H1 (cell line): ENCODE results near the gene MMP17. TPM values are rescaled to one million over a fixed set of nuclear protein-coding genes. Genes with fewer than 3 reads are reported as not detected.

Experiments used
- CTCF ChIA-PET: fragments of 300-600 bp; sonication (Branson Sonifier 250); formaldehyde crosslinking; loops from one replicate; lab custom pipeline; 2021; ENCODE audit not compliant: partially characterized antibody; lab: Charles Lee
- POLR2A ChIA-PET: fragments of 300-600 bp; sonication (Branson Sonifier 250); formaldehyde crosslinking; loops from one replicate; lab custom pipeline; 2021; ENCODE audit warnings: inconsistent platforms; ENCODE audit not compliant: partially characterized antibody; lab: Charles Lee
- DNase-seq, 2 experiments: peaks; one replicate each; pipeline versions ENCODE4 v3.0.0 to v3.0.0-alpha.2; 2010 to 2022; ENCODE audit warnings: low spot score in 2 of 2, low read depth in 1 of 2, mixed read lengths in 1 of 2
- FAIRE-seq: peaks from 2 replicates; lab custom pipeline; 2011; peaks lifted over from hg19 to GRCh38; lab: Jason Lieb, UNC
- H2AFZ ChIP-seq: 2 replicates; pipeline ENCODE4 v1.8.1; 2012; ENCODE audit warnings: low read length, inconsistent platforms
- H2AK5ac ChIP-seq: 2 replicates; pipeline ENCODE4 v1.6.1; 2013; ENCODE audit warnings: low read depth, low read length
- H2BK120ac ChIP-seq: replicated peaks from 2 replicates; pipeline ENCODE3; 2013; ENCODE audit warnings: low read depth, low read length, inconsistent platforms
- H2BK12ac ChIP-seq: 2 replicates; pipeline ENCODE4 v1.6.1; 2013; ENCODE audit warnings: low read depth, low read length
- H2BK15ac ChIP-seq: 2 replicates; pipeline ENCODE4 v1.6.1; 2013; ENCODE audit warnings: low read length
- H2BK20ac ChIP-seq: 2 replicates; pipeline ENCODE4 v1.6.1; 2013; ENCODE audit warnings: low read length
- H2BK5ac ChIP-seq: 2 replicates; pipeline ENCODE4 v1.6.1; 2013; ENCODE audit warnings: low read depth, low read length
- H3K14ac ChIP-seq: 2 replicates; pipeline ENCODE4 v1.6.1; 2013; ENCODE audit warnings: inconsistent platforms; ENCODE audit not compliant: insufficient read length
- H3K18ac ChIP-seq: 2 replicates; pipeline ENCODE4 v1.6.1; 2013; ENCODE audit warnings: low read length; ENCODE audit errors: extremely low read depth
- H3K23ac ChIP-seq: 2 replicates; pipeline ENCODE4 v1.6.1; 2013; ENCODE audit warnings: inconsistent platforms; ENCODE audit not compliant: insufficient read length
- H3K23me2 ChIP-seq: 2 replicates; pipeline ENCODE4 v1.6.1; 2013; ENCODE audit warnings: low read depth, low read length
- H3K27ac ChIP-seq: 2 replicates; pipeline ENCODE4 v1.6.1; 2011; ENCODE audit warnings: low read depth, low read length, inconsistent platforms
- H3K27me3 ChIP-seq, 4 experiments: replicated peaks in 1 of 4; 1 replicate in 1 of 4; 2 replicates in 3 of 4; pipeline versions ENCODE4 v1.6.1 to v1.8.1; 2011 to 2013; ENCODE audit warnings: low read length in 3 of 4, mild to moderate bottlenecking in 3 of 4, inconsistent platforms in 2 of 4, mixed read lengths in 2 of 4, moderate library complexity in 1 of 4; ENCODE audit not compliant: control insufficient read depth in 3 of 4, insufficient read depth in 3 of 4; ENCODE audit errors: extremely low read depth in 1 of 4
- H3K36me3 ChIP-seq, 4 experiments: 2 replicates each; pipeline versions ENCODE4 v1.6.1 to v1.8.1; 2011 to 2013; ENCODE audit warnings: mild to moderate bottlenecking in 4 of 4, low read length in 3 of 4, moderate library complexity in 2 of 4, control low read depth in 1 of 4, inconsistent platforms in 1 of 4; ENCODE audit not compliant: insufficient read depth in 4 of 4, control insufficient read depth in 2 of 4
- H3K4ac ChIP-seq: replicated peaks from 2 replicates; pipeline ENCODE3; 2013; ENCODE audit warnings: low read length, low read depth, mixed read lengths, inconsistent platforms; ENCODE audit not compliant: insufficient read length
- H3K4me1 ChIP-seq, 4 experiments: replicated peaks in 1 of 4; 1 replicate in 1 of 4; 2 replicates in 3 of 4; pipeline versions ENCODE4 v1.6.1 to v1.8.1; 2011 to 2013; ENCODE audit warnings: low read length in 3 of 4, inconsistent platforms in 2 of 4, mixed read lengths in 1 of 4; ENCODE audit not compliant: insufficient read depth in 4 of 4, control insufficient read depth in 3 of 4
- H3K4me2 ChIP-seq, 2 experiments: 2 replicates each; pipeline versions ENCODE4 v1.6.1 to v1.8.1; 2011 to 2013; ENCODE audit warnings: low read depth in 2 of 2, low read length in 2 of 2, control low read depth in 1 of 2, inconsistent platforms in 1 of 2, mild to moderate bottlenecking in 1 of 2; ENCODE audit not compliant: insufficient read depth in 1 of 2
- H3K4me3 ChIP-seq, 4 experiments: fragments of 200-600, 300-600 bp in 1 of 4; sonication (generic), shearing (Covaris generic), sonication (Bioruptor Twin) in 1 of 4; 2 replicates each; pipeline versions ENCODE4 v1.5.1 to v1.8.1; 2011 to 2016; ENCODE audit warnings: low read length in 4 of 4, low read depth in 3 of 4, control low read depth in 2 of 4, inconsistent platforms in 2 of 4, mild to moderate bottlenecking in 2 of 4, mixed read lengths in 1 of 4, moderate library complexity in 1 of 4; ENCODE audit not compliant: insufficient read depth in 2 of 4; ENCODE audit errors: extremely low read depth in 1 of 4
- H3K56ac ChIP-seq: replicated peaks from 2 replicates; pipeline ENCODE3; 2013; ENCODE audit warnings: low read depth, mild to moderate bottlenecking, mixed read lengths, low read length, inconsistent platforms; ENCODE audit not compliant: insufficient read length
- H3K79me1 ChIP-seq: 2 replicates; pipeline ENCODE4 v1.6.1; 2013; ENCODE audit warnings: low read depth, low read length, control low read depth
- H3K79me2 ChIP-seq, 2 experiments: 2 replicates each; pipeline versions ENCODE4 v1.6.1 to v1.8.1; 2012 to 2013; ENCODE audit warnings: low read length in 2 of 2, mild to moderate bottlenecking in 2 of 2, inconsistent platforms in 1 of 2; ENCODE audit not compliant: insufficient read depth in 2 of 2, control insufficient read depth in 1 of 2
- H3K9ac ChIP-seq, 4 experiments: replicated peaks in 1 of 4; 1 replicate in 1 of 4; 2 replicates in 3 of 4; pipeline versions ENCODE4 v1.6.1 to v1.8.1; 2011 to 2013; ENCODE audit warnings: low read depth in 3 of 4, low read length in 3 of 4, control low read depth in 2 of 4, mild to moderate bottlenecking in 2 of 4, moderate library complexity in 2 of 4, inconsistent platforms in 1 of 4; ENCODE audit errors: extremely low read depth in 1 of 4
- H3K9me3 ChIP-seq, 2 experiments: 2 replicates each; pipeline versions ENCODE4 v1.6.1 to v1.8.1; 2012 to 2013; ENCODE audit warnings: mild to moderate bottlenecking in 2 of 2, moderate library complexity in 2 of 2, control low read depth in 1 of 2, inconsistent platforms in 1 of 2, low read depth in 1 of 2, low read length in 1 of 2, mixed read lengths in 1 of 2; ENCODE audit not compliant: insufficient read depth in 2 of 2
- H4K20me1 ChIP-seq, 2 experiments: replicated peaks in 1 of 2; 2 replicates each; pipeline versions ENCODE3 to v1.8.1; 2011 to 2013; ENCODE audit warnings: inconsistent platforms in 2 of 2, low read length in 2 of 2, mild to moderate bottlenecking in 1 of 2; ENCODE audit not compliant: insufficient read depth in 2 of 2, control insufficient read depth in 1 of 2
- H4K5ac ChIP-seq: 2 replicates; pipeline ENCODE4 v1.6.1; 2013; ENCODE audit warnings: low read length, low read depth, mixed read lengths, inconsistent platforms; ENCODE audit not compliant: insufficient read length
- H4K8ac ChIP-seq: 2 replicates; pipeline ENCODE4 v1.8.0; 2013; ENCODE audit warnings: mild to moderate bottlenecking, moderate library complexity, low read length, inconsistent platforms; ENCODE audit not compliant: insufficient read depth; ENCODE audit errors: extremely low read depth
- H4K91ac ChIP-seq: replicated peaks from 2 replicates; pipeline ENCODE3; 2013; ENCODE audit warnings: low read length, mixed read lengths, inconsistent platforms; ENCODE audit not compliant: insufficient read length
- BRCA1 ChIP-seq: IDR thresholded peaks from 2 replicates; pipeline ENCODE4 v1.6.1; 2012; ENCODE audit warnings: low read depth, low read length, improper control_type of control experiment
- CTCF ChIP-seq, 3 experiments: IDR thresholded peaks; 1 replicate in 2 of 3; 2 replicates in 1 of 3; pipeline versions ENCODE4 v1.5.1 to v1.6.1; 2011; ENCODE audit warnings: low read length in 3 of 3, mild to moderate bottlenecking in 3 of 3, inconsistent platforms in 2 of 3, low read depth in 1 of 3, moderate library complexity in 1 of 3; ENCODE audit not compliant: insufficient read depth in 1 of 3; ENCODE audit errors: control extremely low read depth in 1 of 3
- EZH2 ChIP-seq: fragments of 200-600 bp; sonication (generic); IDR thresholded peaks from 2 replicates; pipeline ENCODE4 v1.7.1; 2012; ENCODE audit warnings: low read depth, mild to moderate bottlenecking, moderate library complexity, low read length, inconsistent platforms; ENCODE audit not compliant: severe bottlenecking
- FOSL1 ChIP-seq: IDR thresholded peaks from 2 replicates; pipeline ENCODE4 v1.6.1; 2011; ENCODE audit warnings: mild to moderate bottlenecking, low read depth, low read length, moderate library complexity; ENCODE audit not compliant: insufficient read depth
- KDM4A ChIP-seq: IDR thresholded peaks from one replicate; pipeline ENCODE4 v1.7.1; 2012; ENCODE audit warnings: low read depth, mild to moderate bottlenecking, moderate library complexity, low read length, inconsistent platforms; ENCODE audit not compliant: severe bottlenecking
- NRF1 ChIP-seq: IDR thresholded peaks from 2 replicates; pipeline ENCODE4 v1.6.1; 2011; ENCODE audit warnings: mild to moderate bottlenecking, low read depth, low read length, improper control_type of control experiment
- PHF8 ChIP-seq: fragments of 200-600 bp; sonication (generic); conservative IDR thresholded peaks from 2 replicates; pipeline ENCODE4 v1.7.1; 2012; ENCODE audit warnings: low read depth, mild to moderate bottlenecking, inconsistent platforms, low read length, moderate library complexity
- POLR2AphosphoS5 ChIP-seq: IDR thresholded peaks from 2 replicates; pipeline ENCODE4 v1.6.1; 2011; ENCODE audit warnings: low read depth, low read length
- SP2 ChIP-seq: IDR thresholded peaks from 2 replicates; pipeline ENCODE4 v1.6.1; 2012; ENCODE audit warnings: mild to moderate bottlenecking, low read length, inconsistent platforms
- TAF1 ChIP-seq: IDR thresholded peaks from 2 replicates; pipeline ENCODE4 v1.6.1; 2011; ENCODE audit warnings: mild to moderate bottlenecking, low read depth, low read length
- TAF7 ChIP-seq: optimal IDR thresholded peaks from 2 replicates; pipeline ENCODE3; 2011; ENCODE audit warnings: low read depth, mild to moderate bottlenecking, inconsistent platforms, low read length, moderate library complexity, borderline replicate concordance
- WGBS, 2 experiments: shearing (Covaris generic) in 1 of 2; methylation state at CpG; one replicate each; pipeline versions ENCODE4 v1.1.6 to v1.1.7; 2013 to 2015; ENCODE audit warnings: low lambda C conversion rate in 2 of 2, mixed read lengths in 2 of 2, inconsistent platforms in 1 of 2, low coverage in 1 of 2, missing lambda C conversion rate in 1 of 2; ENCODE audit not compliant: insufficient replicate concordance in 2 of 2, insufficient coverage in 1 of 2, insufficient read length in 1 of 2; ENCODE audit errors: extremely low coverage in 1 of 2, missing lambda C conversion rate in 1 of 2; 5-methylcytosine and 5-hydroxymethylcytosine counted together
- polyA plus RNA-seq, 7 experiments: library from polyadenylated mRNA; depleted of rRNA in 3 of 7; stranded (reverse) in 5 of 7; unstranded in 2 of 7; fragments of >200 nt in 5 of 7; fragments of 200-250 nt in 2 of 7; gene quantifications; 1 replicate in 5 of 7; 2 replicates in 1 of 7; 4 replicates in 1 of 7; pipeline versions ENCODE4 v1.2.1 to v1.2.3, GENCODE V29; 2011 to 2013; ENCODE audit warnings: missing spikeins in 2 of 7, mixed read lengths in 2 of 7
- total RNA-seq: library from RNA; stranded (reverse); fragmentation: NEBNext Ultra II Directional; extraction: Animal tissue kit (Norgen Biotek cat#: 25700); gene quantifications from 2 replicates; pipeline ENCODE4 v1.2.1, GENCODE V29; 2021

The MMP17 gene
- total and polyA plus RNA-seq, 2 of the 8 experiments (the other 6 are each of a cell fraction or from before 2014, with no cell fraction given) = 41.3 to 53.8 TPM

- WGBS, 2 experiments = 97% methylated on average over 11 of the region's 11 CpGs; no CpG with 5 or more reads in 1 of the 2 experiments
- Histone ChIP-seq H3K36me3 (peaks cover 2 to 25% (median 16%) of the 10 kb centered on the region in 4 experiments; a peak in 7 of 8 replicates), H3K27me3 (no peaks in the 10 kb centered on the region), H4K8ac (no peak overlapping the region), H3K9me3 (no peaks in the 10 kb centered on the region), H2BK5ac (no peak overlapping the region), H3K56ac (no peak overlapping the region), H2AFZ (no peak overlapping the region), H3K79me2 (no peaks in the 10 kb centered on the region), H2BK15ac (no peak overlapping the region), H3K4me2 (no peak overlapping the region), H3K4me1 (peaks cover 8 to 20% (median 12%) of the 10 kb centered on the region in 4 experiments), H3K18ac (no peak overlapping the region), H4K5ac (no peak overlapping the region), H3K4me3 (no peak overlapping the region), H3K23me2 (no peaks in the 10 kb centered on the region), H3K27ac (no peak overlapping the region), H3K79me1 (no peaks in the 10 kb centered on the region), H3K9ac (no peak overlapping the region), H3K4ac (no peak overlapping the region), H2BK20ac (no peak overlapping the region), H3K23ac (no peak overlapping the region), H2AK5ac (no peak overlapping the region), H4K91ac (no peak overlapping the region), H2BK12ac (no peak overlapping the region), H2BK120ac (no peak overlapping the region), H4K20me1 (peaks cover 0 to 3% of the 10 kb centered on the region in 2 experiments), H3K14ac (no peak overlapping the region)
- ChIA-PET POLR2A (interaction anchor here (2.1 kb wide), 1 partner anchor 14 kb away, joined by 5 read pairs; no protein-coding TSS in a partner anchor), CTCF (interaction anchor here (1.4 to 1.7 kb wide), 3 partner anchors 9 to 45 kb away, joined by 3 to 4 read pairs (median 3); no protein-coding TSS in a partner anchor)
- no peak for DNase-seq
- FAIRE-seq = no peak
- TF ChIP-seq EZH2 = no peak
- TF ChIP-seq TAF1 = no peak
- no peak for TF ChIP-seq FOSL1
- TF ChIP-seq PHF8 = no peak
- TF ChIP-seq CTCF (IDR thresholded peaks at IDR 0.05; ENCODE audit: control extremely low read depth in 1 of 3, insufficient read depth in 1 of 3, low read depth in 1 of 3, low read length in 3 of 3) = no peak
- no peak for TF ChIP-seq KDM4A
- TF ChIP-seq NRF1 = no peak
- TF ChIP-seq POLR2AphosphoS5 = no peak
- no peak for TF ChIP-seq BRCA1
- TF ChIP-seq SP2 = no peak
- no peak for TF ChIP-seq TAF7
Measured at GRCh38 chr12:131788070-131788469, 40.1 kb upstream of the MMP17 start.
